Measurements from ENCODE around the gene GRIN3B.

- TF ChIP-seq, protein P1, sequence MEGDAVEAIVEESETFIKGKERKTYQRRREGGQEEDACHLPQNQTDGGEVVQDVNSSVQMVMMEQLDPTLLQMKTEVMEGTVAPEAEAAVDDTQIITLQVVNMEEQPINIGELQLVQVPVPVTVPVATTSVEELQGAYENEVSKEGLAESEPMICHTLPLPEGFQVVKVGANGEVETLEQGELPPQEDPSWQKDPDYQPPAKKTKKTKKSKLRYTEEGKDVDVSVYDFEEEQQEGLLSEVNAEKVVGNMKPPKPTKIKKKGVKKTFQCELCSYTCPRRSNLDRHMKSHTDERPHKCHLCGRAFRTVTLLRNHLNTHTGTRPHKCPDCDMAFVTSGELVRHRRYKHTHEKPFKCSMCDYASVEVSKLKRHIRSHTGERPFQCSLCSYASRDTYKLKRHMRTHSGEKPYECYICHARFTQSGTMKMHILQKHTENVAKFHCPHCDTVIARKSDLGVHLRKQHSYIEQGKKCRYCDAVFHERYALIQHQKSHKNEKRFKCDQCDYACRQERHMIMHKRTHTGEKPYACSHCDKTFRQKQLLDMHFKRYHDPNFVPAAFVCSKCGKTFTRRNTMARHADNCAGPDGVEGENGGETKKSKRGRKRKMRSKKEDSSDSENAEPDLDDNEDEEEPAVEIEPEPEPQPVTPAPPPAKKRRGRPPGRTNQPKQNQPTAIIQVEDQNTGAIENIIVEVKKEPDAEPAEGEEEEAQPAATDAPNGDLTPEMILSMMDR (IDR thresholded peaks at IDR 0.05; ENCODE audit: low read depth, low read length): no peak
- no peak for TF ChIP-seq EZH2phosphoT487 (IDR thresholded peaks at IDR 0.05; ENCODE audit: low read depth)
Observed at GRCh38 chr19:1049106-1049505, 48.9 kb downstream of the GRIN3B start.

Data from OCI-LY3 (cell line).